Astrocyte of the cerebellum (primary cell): ENCODE results near the gene GRIK1.

ENCODE experiments used
- DNase-seq: peaks from one replicate; pipeline ENCODE4 v3.0.0-alpha.2; 2011; ENCODE audit warnings: low read depth
- H3K4me3 ChIP-seq: 2 replicates; pipeline ENCODE4 v1.5.1; 2011; ENCODE audit warnings: mild to moderate bottlenecking, low read depth, low read length, moderate library complexity
- in situ Hi-C: cut with HindIII; loops from 2 replicates; pipeline ENCODE4 v1.10.0; 2017; ENCODE audit warnings: low sequenced_read_pairs
- TF ChIP-seq, protein P1 (sequence below): IDR thresholded peaks from 2 replicates; pipeline ENCODE4 v1.5.1; 2012; ENCODE audit warnings: low read length, low read depth, moderate library complexity, mild to moderate bottlenecking; ENCODE audit errors: missing control alignments

GRIK1 gene

DNA sequence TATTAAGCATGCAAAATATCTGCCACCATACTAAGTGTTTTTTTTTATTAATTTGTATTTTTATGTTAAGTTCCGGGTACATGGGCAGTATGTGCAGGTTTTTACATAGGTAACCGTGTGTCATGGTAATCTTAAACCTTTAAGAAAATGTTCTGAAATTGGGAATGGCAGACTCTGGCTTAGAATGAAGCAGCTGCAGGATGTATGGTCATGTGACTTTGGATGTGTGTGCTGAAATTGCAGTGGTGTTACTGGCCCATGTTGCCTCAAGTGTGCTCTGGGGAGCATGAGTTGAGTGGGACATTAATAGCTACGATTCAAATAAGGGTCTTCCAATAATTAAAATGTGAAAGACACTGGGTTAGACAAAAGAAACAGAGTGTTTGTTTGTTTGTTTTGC, 6.7 kb downstream of the GRIK1 start:
- DNase-seq, result no peak
- H3K4me3 ChIP-seq, result no peak overlapping the region
- TF ChIP-seq, protein P1, sequence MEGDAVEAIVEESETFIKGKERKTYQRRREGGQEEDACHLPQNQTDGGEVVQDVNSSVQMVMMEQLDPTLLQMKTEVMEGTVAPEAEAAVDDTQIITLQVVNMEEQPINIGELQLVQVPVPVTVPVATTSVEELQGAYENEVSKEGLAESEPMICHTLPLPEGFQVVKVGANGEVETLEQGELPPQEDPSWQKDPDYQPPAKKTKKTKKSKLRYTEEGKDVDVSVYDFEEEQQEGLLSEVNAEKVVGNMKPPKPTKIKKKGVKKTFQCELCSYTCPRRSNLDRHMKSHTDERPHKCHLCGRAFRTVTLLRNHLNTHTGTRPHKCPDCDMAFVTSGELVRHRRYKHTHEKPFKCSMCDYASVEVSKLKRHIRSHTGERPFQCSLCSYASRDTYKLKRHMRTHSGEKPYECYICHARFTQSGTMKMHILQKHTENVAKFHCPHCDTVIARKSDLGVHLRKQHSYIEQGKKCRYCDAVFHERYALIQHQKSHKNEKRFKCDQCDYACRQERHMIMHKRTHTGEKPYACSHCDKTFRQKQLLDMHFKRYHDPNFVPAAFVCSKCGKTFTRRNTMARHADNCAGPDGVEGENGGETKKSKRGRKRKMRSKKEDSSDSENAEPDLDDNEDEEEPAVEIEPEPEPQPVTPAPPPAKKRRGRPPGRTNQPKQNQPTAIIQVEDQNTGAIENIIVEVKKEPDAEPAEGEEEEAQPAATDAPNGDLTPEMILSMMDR, result no peak
- in situ Hi-C loops, result no loop called here

DNA sequence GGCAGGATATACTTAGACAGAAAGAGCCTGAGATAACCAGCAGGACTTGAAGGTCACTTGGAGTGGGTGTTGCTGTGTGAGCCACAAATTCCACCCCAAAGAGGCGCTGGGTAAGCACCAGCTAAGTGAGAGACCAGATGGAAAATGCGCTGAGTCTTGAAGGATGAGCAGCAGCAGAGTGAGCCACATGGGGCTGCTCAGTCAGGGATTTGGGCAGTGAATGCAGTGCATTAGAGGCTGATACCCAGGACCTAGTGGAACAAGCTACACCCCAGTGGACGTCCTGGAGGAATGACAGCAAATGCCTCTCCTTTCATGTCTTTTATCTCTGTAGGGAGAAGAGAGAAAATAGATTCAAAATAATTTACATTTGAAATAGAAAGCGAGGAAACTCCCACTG, 11.3 kb downstream of the GRIK1 start:
- TF ChIP-seq, protein P1, result no peak

DNA sequence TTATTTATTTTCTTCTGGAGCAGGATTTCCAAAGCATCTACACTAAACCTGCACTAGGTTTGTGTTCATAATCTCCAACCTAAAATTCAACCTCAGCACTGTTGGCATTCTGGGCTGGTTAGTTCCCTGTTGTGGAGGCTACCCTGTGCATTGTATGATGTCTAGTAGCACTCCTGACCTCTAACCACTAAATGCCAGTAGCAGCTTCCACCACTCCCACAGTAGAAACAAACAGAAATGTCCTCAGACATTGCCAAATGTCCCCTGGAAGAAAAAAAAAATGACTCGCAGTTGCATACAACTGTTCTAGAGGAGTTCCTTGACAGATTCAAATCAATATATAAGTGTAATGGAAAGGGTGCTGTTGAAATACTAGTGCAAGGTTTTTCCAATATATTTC, 18.9 kb downstream of the GRIK1 start:
- TF ChIP-seq, protein P1, result no peak
- DNase-seq, result no peak
- H3K4me3 ChIP-seq, result no peak overlapping the region
- in situ Hi-C loops, result no loop called here

More for the DNA sequence above, 11.3 kb downstream of the GRIK1 start:
- in situ Hi-C loops, result no loop called here
- H3K4me3 ChIP-seq, result no peak overlapping the region
- DNase-seq, result no peak

DNA sequence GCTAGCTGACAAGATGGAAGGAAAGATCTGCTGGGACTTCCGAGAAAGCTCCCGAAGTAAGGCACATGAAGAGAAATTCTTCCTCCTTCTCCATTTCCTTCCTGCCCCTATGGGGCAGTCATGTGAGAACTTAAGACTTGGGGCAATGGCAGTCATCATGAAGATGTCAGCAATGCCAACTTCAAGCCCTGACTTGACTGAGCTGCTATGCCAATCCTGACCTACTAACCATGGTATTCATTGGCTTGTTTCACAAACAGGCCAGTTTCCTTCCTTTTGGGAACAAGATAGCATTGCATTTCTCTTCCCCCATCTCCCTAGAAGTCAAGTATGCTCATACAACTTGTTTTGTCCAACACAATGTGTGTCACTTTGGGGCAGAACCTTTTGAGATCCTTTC, 25.5 kb downstream of the GRIK1 start:
- in situ Hi-C loops, result no loop called here
- no peak overlapping the region for H3K4me3 ChIP-seq
- TF ChIP-seq, protein P1, result no peak
- no peak for DNase-seq

DNA sequence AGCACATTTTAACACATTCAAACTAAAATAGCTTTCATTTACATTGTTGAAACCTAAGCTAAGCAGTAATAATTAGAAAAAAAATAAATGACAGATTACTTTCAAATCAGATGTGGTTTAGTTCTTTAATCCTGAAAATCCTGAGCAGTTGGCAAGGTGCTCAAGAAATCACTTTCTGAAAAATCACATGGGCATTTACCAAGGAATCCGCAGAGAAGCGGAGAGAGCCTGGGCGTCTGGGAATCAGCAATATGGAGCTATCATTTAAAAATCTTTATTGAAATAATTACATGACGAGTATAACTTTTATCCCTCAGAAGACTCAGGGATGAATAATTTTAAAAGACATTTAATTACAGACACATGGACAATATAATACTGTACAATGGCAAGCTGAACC, 30.2 kb downstream of the GRIK1 start:
- DNase-seq, result no peak
- TF ChIP-seq, protein P1, result no peak
- no peak overlapping the region for H3K4me3 ChIP-seq
- in situ Hi-C loops, result no loop called here

DNA sequence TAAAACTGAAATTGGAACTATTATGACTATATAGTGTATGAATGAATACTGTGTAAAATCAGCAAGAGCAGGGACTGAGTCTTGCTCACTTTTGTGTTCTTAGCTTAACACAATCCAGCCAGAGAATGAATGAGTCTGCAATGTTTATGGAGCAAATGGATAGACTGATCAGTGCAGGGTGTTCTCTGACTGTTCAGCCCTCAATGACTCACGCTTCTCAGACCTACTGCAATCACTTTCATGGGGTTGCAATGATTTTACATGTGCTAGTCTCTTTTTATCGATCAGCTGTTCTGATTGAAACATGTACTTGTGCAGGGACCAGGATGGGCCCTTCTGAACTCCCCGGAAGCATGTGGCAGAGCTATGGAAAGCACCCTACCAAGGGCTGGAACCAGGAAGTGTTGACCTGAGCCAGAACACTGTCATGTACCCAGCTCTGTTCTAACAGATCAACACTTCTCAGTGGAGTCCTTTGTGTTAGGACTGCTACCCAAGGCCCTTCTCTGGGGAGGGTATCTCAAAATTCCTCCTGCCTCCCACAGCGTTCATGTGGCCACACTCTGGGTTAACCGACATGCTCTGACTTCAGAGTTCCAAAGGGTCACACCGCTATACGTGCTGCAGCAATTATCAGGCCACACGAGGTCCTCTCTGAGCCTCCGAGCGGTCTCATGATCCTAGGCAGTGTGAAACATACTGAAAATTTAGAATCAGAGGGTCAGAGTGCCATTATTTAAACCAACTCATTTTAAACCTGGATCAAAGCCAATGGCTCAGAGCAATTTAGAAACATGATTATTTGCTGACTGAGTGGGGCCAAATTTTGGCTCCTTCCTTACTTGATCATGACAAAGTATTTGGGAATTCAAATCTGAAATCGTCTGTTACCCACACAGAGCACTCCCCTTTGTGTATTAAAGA, 35.2 kb downstream of the GRIK1 start:
- no peak overlapping the region for H3K4me3 ChIP-seq
- TF ChIP-seq, protein P1, result no peak
- DNase-seq, result no peak
- in situ Hi-C loops, result no loop called here
